ENCODE data around the gene COA3. TPM values are rescaled to one million over a fixed set of nuclear protein-coding genes. Genes with fewer than 3 reads are reported as not detected.

The COA3 gene
- polyA plus RNA-seq, 1 of the 3 experiments (the other 2 are of a cell fraction) = 103 TPM

DNA sequence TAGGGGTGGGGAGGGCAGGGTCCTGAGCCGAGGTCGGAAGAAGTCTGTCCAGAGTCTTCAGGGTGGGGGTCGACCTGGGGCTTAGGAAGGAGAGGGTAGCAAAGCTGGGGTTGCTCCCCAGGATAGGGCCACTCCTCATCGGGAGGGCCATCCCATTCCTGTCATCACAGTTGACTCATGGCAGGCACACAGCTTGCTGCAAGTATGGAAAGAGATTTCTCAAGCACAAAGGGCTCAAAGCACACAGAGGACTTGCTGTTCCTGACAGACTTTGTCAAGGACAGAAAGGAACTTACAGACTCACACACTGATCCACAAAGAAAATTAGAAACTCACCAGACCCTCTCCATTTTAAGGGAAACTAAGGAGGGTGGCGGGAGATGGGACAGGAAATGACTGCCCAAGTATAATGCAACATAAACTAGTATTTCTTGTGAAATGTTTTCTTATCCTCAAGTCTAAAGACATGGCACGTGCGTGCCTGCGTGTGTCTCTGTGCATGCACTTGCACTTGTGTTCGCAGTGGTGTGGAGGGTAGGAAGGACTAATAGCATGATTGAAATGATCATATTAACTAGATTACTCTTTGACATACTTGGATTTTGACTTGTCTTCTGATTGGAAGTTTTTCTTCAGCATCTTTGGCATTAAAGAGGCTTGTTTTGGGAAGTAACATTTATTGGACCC, 48.2 kb upstream of the COA3 start:
- H3K27me3 ChIP-seq (ENCODE audit: insufficient read depth) = no peaks in the 10 kb centered on the region
- H3K4me2 ChIP-seq = no peak overlapping the region
- ChIA-PET CTCF (interaction anchor here (1.3 to 1.5 kb wide), 2 partner anchors 82 to 151 kb away, joined by 3 read pairs; partner anchors contain the start of gene RPL27), POLR2A (no interaction called here)
- no peaks in the 10 kb centered on the region for H3K9me3 ChIP-seq
- no peak overlapping the region for H3K9ac ChIP-seq
- no peaks in the 10 kb centered on the region for H3K79me2 ChIP-seq (ENCODE audit: insufficient read depth)
- TF ChIP-seq NRF1 (IDR thresholded peaks at IDR 0.05; ENCODE audit: low read depth, low read length) (no peak), NFIC (IDR thresholded peaks at IDR 0.05; ENCODE audit: borderline replicate concordance) (no peak), EP300 (IDR thresholded peaks at IDR 0.05; ENCODE audit: borderline replicate concordance in 1 of 2, low read depth in 1 of 2, low read length in 1 of 2) (no peak), YY1 (IDR thresholded peaks at IDR 0.05; ENCODE audit: low read depth) (no peak), GATA2 (CRISPR knock-in tag; IDR thresholded peaks at IDR 0.05) (no peak), POLR2AphosphoS5 (IDR thresholded peaks at IDR 0.05; ENCODE audit: low read depth, low read length) (no peak), JUND (IDR thresholded peaks at IDR 0.05) (no peak), FOSL2 (IDR thresholded peaks at IDR 0.05; ENCODE audit: borderline replicate concordance, low read depth) (no peak), MXI1 (IDR thresholded peaks at IDR 0.05; ENCODE audit: low read depth, low read length) (no peak), GABPA (IDR thresholded peaks at IDR 0.05; ENCODE audit: low read depth) (no peak), ELF1 (IDR thresholded peaks at IDR 0.05) (no peak), CHD2 (IDR thresholded peaks at IDR 0.05; ENCODE audit: low read length, partially characterized antibody) (no peak), TAF1 (IDR thresholded peaks at IDR 0.05; ENCODE audit: borderline replicate concordance, low read depth, low read length) (no peak), RAD21 (IDR thresholded peaks at IDR 0.05; ENCODE audit: low read length) (no peak)
- TF ChIP-seq, protein P1, sequence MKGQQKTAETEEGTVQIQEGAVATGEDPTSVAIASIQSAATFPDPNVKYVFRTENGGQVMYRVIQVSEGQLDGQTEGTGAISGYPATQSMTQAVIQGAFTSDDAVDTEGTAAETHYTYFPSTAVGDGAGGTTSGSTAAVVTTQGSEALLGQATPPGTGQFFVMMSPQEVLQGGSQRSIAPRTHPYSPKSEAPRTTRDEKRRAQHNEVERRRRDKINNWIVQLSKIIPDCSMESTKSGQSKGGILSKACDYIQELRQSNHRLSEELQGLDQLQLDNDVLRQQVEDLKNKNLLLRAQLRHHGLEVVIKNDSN (IDR thresholded peaks at IDR 0.05; ENCODE audit: borderline replicate concordance, low read depth) = no peak
- TF ChIP-seq, protein P2, sequence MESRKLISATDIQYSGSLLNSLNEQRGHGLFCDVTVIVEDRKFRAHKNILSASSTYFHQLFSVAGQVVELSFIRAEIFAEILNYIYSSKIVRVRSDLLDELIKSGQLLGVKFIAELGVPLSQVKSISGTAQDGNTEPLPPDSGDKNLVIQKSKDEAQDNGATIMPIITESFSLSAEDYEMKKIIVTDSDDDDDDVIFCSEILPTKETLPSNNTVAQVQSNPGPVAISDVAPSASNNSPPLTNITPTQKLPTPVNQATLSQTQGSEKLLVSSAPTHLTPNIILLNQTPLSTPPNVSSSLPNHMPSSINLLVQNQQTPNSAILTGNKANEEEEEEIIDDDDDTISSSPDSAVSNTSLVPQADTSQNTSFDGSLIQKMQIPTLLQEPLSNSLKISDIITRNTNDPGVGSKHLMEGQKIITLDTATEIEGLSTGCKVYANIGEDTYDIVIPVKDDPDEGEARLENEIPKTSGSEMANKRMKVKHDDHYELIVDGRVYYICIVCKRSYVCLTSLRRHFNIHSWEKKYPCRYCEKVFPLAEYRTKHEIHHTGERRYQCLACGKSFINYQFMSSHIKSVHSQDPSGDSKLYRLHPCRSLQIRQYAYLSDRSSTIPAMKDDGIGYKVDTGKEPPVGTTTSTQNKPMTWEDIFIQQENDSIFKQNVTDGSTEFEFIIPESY (IDR thresholded peaks at IDR 0.05; ENCODE audit: borderline replicate concordance, low read depth) = no peak
- TF ChIP-seq, protein P3, sequence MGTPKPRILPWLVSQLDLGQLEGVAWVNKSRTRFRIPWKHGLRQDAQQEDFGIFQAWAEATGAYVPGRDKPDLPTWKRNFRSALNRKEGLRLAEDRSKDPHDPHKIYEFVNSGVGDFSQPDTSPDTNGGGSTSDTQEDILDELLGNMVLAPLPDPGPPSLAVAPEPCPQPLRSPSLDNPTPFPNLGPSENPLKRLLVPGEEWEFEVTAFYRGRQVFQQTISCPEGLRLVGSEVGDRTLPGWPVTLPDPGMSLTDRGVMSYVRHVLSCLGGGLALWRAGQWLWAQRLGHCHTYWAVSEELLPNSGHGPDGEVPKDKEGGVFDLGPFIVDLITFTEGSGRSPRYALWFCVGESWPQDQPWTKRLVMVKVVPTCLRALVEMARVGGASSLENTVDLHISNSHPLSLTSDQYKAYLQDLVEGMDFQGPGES (IDR thresholded peaks at IDR 0.05; ENCODE audit: low read depth, low read length) = no peak
- TF ChIP-seq, protein P4, sequence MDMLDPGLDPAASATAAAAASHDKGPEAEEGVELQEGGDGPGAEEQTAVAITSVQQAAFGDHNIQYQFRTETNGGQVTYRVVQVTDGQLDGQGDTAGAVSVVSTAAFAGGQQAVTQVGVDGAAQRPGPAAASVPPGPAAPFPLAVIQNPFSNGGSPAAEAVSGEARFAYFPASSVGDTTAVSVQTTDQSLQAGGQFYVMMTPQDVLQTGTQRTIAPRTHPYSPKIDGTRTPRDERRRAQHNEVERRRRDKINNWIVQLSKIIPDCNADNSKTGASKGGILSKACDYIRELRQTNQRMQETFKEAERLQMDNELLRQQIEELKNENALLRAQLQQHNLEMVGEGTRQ (IDR thresholded peaks at IDR 0.05; ENCODE audit: borderline replicate concordance, low read depth, low read length) = no peak
- TF ChIP-seq, protein P5, sequence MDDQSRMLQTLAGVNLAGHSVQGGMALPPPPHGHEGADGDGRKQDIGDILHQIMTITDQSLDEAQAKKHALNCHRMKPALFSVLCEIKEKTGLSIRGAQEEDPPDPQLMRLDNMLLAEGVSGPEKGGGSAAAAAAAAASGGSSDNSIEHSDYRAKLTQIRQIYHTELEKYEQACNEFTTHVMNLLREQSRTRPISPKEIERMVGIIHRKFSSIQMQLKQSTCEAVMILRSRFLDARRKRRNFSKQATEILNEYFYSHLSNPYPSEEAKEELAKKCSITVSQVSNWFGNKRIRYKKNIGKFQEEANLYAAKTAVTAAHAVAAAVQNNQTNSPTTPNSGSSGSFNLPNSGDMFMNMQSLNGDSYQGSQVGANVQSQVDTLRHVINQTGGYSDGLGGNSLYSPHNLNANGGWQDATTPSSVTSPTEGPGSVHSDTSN (IDR thresholded peaks at IDR 0.05) = no peak
- H3K4me1 ChIP-seq (ENCODE audit: control insufficient read depth in 1 of 2, insufficient read depth in 2 of 2, low read depth in 1 of 2, low read length in 1 of 2) = peaks cover 0 to 4% of the 10 kb centered on the region in 2 experiments; a peak in 1 of 4 replicates
- H3K4me3 ChIP-seq (ENCODE audit: low read depth in 2 of 2, low read length in 1 of 2) = no peak overlapping the region
- H3F3A ChIP-seq (replicated peaks; ENCODE audit: insufficient read depth) = peaks cover 7% of the 10 kb centered on the region
- 66% methylated on average over 8 of the region's 9 CpGs for WGBS (ENCODE audit: low lambda C conversion rate)
- H2AFZ ChIP-seq (ENCODE audit: low read depth) = no peak overlapping the region
- H3K9me2 ChIP-seq = no peaks in the 10 kb centered on the region
- 0 out of 2 replicates have a peak, but pooled peaks cover 10% of the 10 kb centered on the region for H4K20me1 ChIP-seq (ENCODE audit: insufficient read depth)
- no peak overlapping the region for H3K27ac ChIP-seq (ENCODE audit: low read depth in 2 of 2, low read length in 1 of 2)
- H3K36me3 ChIP-seq (replicated peaks in 1 of 2; ENCODE audit: control insufficient read depth in 1 of 2, insufficient read depth in 2 of 2, low read length in 1 of 2) = peaks cover 12 to 41% of the 10 kb centered on the region in 2 experiments
- no peak for DNase-seq

Measured in SK-N-SH (cell line).